GM23338 (cell line): Measurements from ENCODE around the gene RAD54L. TPM values are rescaled to one million over a fixed set of nuclear protein-coding genes. Genes with fewer than 3 reads are reported as not detected.

Source experiments
- ATAC-seq: fragments of 200-7000 bp; cut with Tn5 transposase; 3 replicates; pipeline ENCODE4 v1.9.1; 2020
- DNase-seq: peaks from one replicate; pipeline ENCODE4 v3.0.0-alpha.2; 2015; ENCODE audit warnings: low spot score
- H2AFZ ChIP-seq: fragments of 200-600 bp; sonication (generic); 2 replicates; pipeline ENCODE4 v1.8.0; 2016; ENCODE audit warnings: antibody characterized with exemption, mild to moderate bottlenecking, moderate library complexity
- H3F3A ChIP-seq: fragments of 200-600 bp; sonication (generic); replicated peaks from 2 replicates; pipeline ENCODE4 v1.8.0; 2017; ENCODE audit warnings: antibody characterized with exemption, mixed run types, low read depth
- H3K27ac ChIP-seq: fragments of 200-600 bp; sonication (generic); 2 replicates; pipeline ENCODE4 v1.6.1; 2016; ENCODE audit warnings: low read depth
- H3K27me3 ChIP-seq: fragments of 200-600 bp; sonication (generic); 2 replicates; pipeline ENCODE4 v1.8.0; 2016; ENCODE audit warnings: mild to moderate bottlenecking, mixed run types, moderate library complexity; ENCODE audit not compliant: insufficient read depth
- H3K36me3 ChIP-seq: fragments of 200-600 bp; sonication (generic); 2 replicates; pipeline ENCODE4 v1.8.0; 2016; ENCODE audit warnings: mild to moderate bottlenecking; ENCODE audit not compliant: insufficient read depth
- H3K4me1 ChIP-seq: fragments of 200-600 bp; sonication (generic); 2 replicates; pipeline ENCODE4 v1.8.0; 2016; ENCODE audit warnings: mild to moderate bottlenecking, moderate library complexity; ENCODE audit not compliant: insufficient read depth
- H3K4me2 ChIP-seq: fragments of 200-600 bp; sonication (generic); 2 replicates; pipeline ENCODE4 v1.7.1; 2017; ENCODE audit warnings: mixed run types
- H3K4me3 ChIP-seq: fragments of 200-600 bp; sonication (generic); 2 replicates; pipeline ENCODE4 v1.6.1; 2016; ENCODE audit warnings: mixed run types
- H3K79me2 ChIP-seq: fragments of 200-600 bp; sonication (generic); replicated peaks from 2 replicates; pipeline ENCODE4 v1.8.0; 2017; ENCODE audit warnings: mild to moderate bottlenecking; ENCODE audit not compliant: insufficient read depth
- H3K9me2 ChIP-seq: fragments of 200-600 bp; sonication (generic); 2 replicates; pipeline ENCODE4 v1.8.0; 2017; ENCODE audit not compliant: insufficient read depth
- H4K20me1 ChIP-seq: fragments of 200-600 bp; sonication (generic); replicated peaks from 2 replicates; pipeline ENCODE4 v1.8.0; 2017; ENCODE audit warnings: mild to moderate bottlenecking; ENCODE audit not compliant: insufficient read depth
- H3K27ac Mint-ChIP-seq: 2 replicates; pipeline ENCODE4 v1.8.0; 2020; ENCODE audit warnings: inconsistent platforms, mild to moderate bottlenecking, moderate library complexity, mixed read lengths
- H3K27me3 Mint-ChIP-seq: 3 replicates; pipeline ENCODE4 v1.8.0; 2022; ENCODE audit warnings: low read depth, mild to moderate bottlenecking, moderate library complexity, mixed read lengths, inconsistent platforms; ENCODE audit not compliant: insufficient read depth, poor library complexity
- H3K36me3 Mint-ChIP-seq: 3 replicates; pipeline ENCODE4 v1.8.0; 2021; ENCODE audit warnings: low read depth, mild to moderate bottlenecking, inconsistent platforms, moderate library complexity, mixed read lengths
- H3K4me1 Mint-ChIP-seq: 3 replicates; pipeline ENCODE4 v1.8.0; 2020; ENCODE audit warnings: mild to moderate bottlenecking, inconsistent platforms, mixed read lengths
- H3K4me3 Mint-ChIP-seq: 3 replicates; pipeline ENCODE4 v1.8.0; 2021; ENCODE audit warnings: moderate library complexity, mild to moderate bottlenecking, inconsistent platforms, mixed read lengths
- H3K9me3 Mint-ChIP-seq: 3 replicates; pipeline ENCODE4 v1.8.0; 2020; ENCODE audit warnings: moderate library complexity, mild to moderate bottlenecking, inconsistent platforms, mixed read lengths
- CREB1 ChIP-seq: fragments of 250-450 bp; sonication (Bioruptor Pico); IDR thresholded peaks from 2 replicates; pipeline ENCODE4 v1.5.0; 2020; ENCODE audit warnings: low read depth, mild to moderate bottlenecking, moderate library complexity
- EZH2 ChIP-seq: fragments of 200-600 bp; sonication (generic); IDR thresholded peaks from one replicate; pipeline ENCODE4 v1.8.0; 2017; ENCODE audit warnings: antibody characterized with exemption, mild to moderate bottlenecking, low read depth; ENCODE audit not compliant: unreplicated experiment
- EZH2phosphoT487 ChIP-seq: fragments of 200-600 bp; sonication (generic); IDR thresholded peaks from one replicate; pipeline ENCODE4 v1.8.1; 2018; ENCODE audit warnings: antibody characterized with exemption; ENCODE audit not compliant: unreplicated experiment
- JUNB ChIP-seq: IDR thresholded peaks from one replicate; pipeline ENCODE4 v1.6.1; 2016; ENCODE audit warnings: antibody characterized with exemption; ENCODE audit not compliant: unreplicated experiment
- NANOG ChIP-seq: IDR thresholded peaks from 2 replicates; pipeline ENCODE4 v1.6.1; 2016; ENCODE audit warnings: antibody characterized with exemption, borderline replicate concordance
- POLR2AphosphoS5 ChIP-seq: IDR thresholded peaks from 2 replicates; pipeline ENCODE4 v1.6.1; 2016; ENCODE audit warnings: antibody characterized with exemption, low read depth
- REST ChIP-seq: IDR thresholded peaks from one replicate; pipeline ENCODE4 v1.6.1; 2018; ENCODE audit warnings: antibody characterized with exemption; ENCODE audit not compliant: unreplicated experiment
- ZNF114 ChIP-seq: fragments of 250-450 bp; sonication (Bioruptor Pico); IDR thresholded peaks from 2 replicates; pipeline ENCODE4 v1.5.0; 2020; ENCODE audit warnings: mild to moderate bottlenecking, moderate library complexity
- ZNF331 ChIP-seq: fragments of 250-450 bp; sonication (Bioruptor Pico); IDR thresholded peaks from 2 replicates; pipeline ENCODE4 v1.5.0; 2020; ENCODE audit warnings: low read depth, mild to moderate bottlenecking, moderate library complexity
- polyA plus RNA-seq: library from polyadenylated mRNA; unstranded; fragments of >200 nt; fragmentation: Nextera tagmentation; extraction: Ambion mirVana; gene quantifications from 2 replicates; pipeline ENCODE4 v1.2.1, GENCODE V29; 2016
- total RNA-seq: library from RNA; depleted of rRNA; stranded (reverse); fragments of >200 nt; shearing (Covaris generic); gene quantifications from 2 replicates; pipeline ENCODE4 v1.2.3, GENCODE V29; 2014
- TF ChIP-seq, protein P1 (sequence below), 2 experiments: fragments of 200-600 bp in 1 of 2; sonication (generic) in 1 of 2; conservative IDR thresholded peaks; 2 replicates each; pipeline versions ENCODE4 v1.5.1 to v1.6.1; 2016 to 2017; ENCODE audit warnings: antibody characterized with exemption in 2 of 2, low read depth in 2 of 2, mild to moderate bottlenecking in 2 of 2, moderate library complexity in 1 of 2
- TF ChIP-seq, protein P2 (sequence below): IDR thresholded peaks from 2 replicates; pipeline ENCODE4 v1.6.1; 2016; ENCODE audit warnings: antibody characterized with exemption

The RAD54L gene
- total and polyA plus RNA-seq, 2 experiments from 2014 or later: 26.4 to 48.1 TPM

- Histone ChIP-seq H3K27ac (no peak overlapping the region), H3K4me3 (no peak overlapping the region), H3K4me1 (no peaks in the 10 kb centered on the region), H3K9me2 (no peaks in the 10 kb centered on the region), H3F3A (peaks cover 18% of the 10 kb centered on the region; the same call in 1 of the 2 replicates), H3K4me2 (no peak overlapping the region), H3K79me2 (no peaks in the 10 kb centered on the region), H3K36me3 (peaks cover 30% of the 10 kb centered on the region), H3K27me3 (no peaks in the 10 kb centered on the region), H4K20me1 (peaks cover 4% of the 10 kb centered on the region), H2AFZ (no peak overlapping the region)
- no peak overlapping the region for H3K4me3 Mint-ChIP-seq
- no peaks in the 10 kb centered on the region for H3K9me3 Mint-ChIP-seq
- no peak overlapping the region for H3K27ac Mint-ChIP-seq
- ATAC-seq (no peak), DNase-seq (no peak)
- peaks cover 2% of the 10 kb centered on the region for H3K4me1 Mint-ChIP-seq
- TF ChIP-seq, protein P1, sequence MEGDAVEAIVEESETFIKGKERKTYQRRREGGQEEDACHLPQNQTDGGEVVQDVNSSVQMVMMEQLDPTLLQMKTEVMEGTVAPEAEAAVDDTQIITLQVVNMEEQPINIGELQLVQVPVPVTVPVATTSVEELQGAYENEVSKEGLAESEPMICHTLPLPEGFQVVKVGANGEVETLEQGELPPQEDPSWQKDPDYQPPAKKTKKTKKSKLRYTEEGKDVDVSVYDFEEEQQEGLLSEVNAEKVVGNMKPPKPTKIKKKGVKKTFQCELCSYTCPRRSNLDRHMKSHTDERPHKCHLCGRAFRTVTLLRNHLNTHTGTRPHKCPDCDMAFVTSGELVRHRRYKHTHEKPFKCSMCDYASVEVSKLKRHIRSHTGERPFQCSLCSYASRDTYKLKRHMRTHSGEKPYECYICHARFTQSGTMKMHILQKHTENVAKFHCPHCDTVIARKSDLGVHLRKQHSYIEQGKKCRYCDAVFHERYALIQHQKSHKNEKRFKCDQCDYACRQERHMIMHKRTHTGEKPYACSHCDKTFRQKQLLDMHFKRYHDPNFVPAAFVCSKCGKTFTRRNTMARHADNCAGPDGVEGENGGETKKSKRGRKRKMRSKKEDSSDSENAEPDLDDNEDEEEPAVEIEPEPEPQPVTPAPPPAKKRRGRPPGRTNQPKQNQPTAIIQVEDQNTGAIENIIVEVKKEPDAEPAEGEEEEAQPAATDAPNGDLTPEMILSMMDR (conservative IDR thresholded peaks at IDR 0.05; ENCODE audit: low read depth in 2 of 2): no peak
- H3K36me3 Mint-ChIP-seq: peaks cover 62% of the 10 kb centered on the region
- peaks cover 9% of the 10 kb centered on the region for H3K27me3 Mint-ChIP-seq
Observed at GRCh38 chr1:46280092-46280491, 32.5 kb downstream of the RAD54L start.

DNA sequence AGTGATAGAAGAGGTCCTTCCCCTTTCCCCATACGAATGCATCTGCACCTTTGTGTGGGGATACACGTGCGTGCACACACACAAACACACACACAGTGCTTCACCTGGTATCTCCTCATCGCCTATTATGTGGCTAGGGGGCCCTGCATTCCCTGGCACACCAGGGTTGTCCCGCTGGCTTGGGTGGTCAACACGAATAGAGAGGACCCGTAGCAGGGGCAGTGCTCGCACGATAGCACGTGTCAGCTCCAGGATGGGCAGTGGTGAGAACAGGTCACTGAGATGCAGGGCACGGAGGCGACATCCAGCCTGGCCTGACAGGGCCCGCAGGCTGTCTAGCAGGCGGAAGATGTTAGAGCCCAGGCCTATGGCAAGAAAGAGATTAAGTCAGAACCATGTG lies 33.5 kb downstream of the RAD54L start:
- Mint-ChIP-seq H3K27me3 (peaks cover 13% of the 10 kb centered on the region), H3K27ac (no peak overlapping the region), H3K9me3 (no peaks in the 10 kb centered on the region), H3K36me3 (peaks cover 62% of the 10 kb centered on the region), H3K4me1 (peaks cover 9% of the 10 kb centered on the region), H3K4me3 (no peak overlapping the region)
- H3F3A ChIP-seq: peaks cover 25% of the 10 kb centered on the region; the same call in 1 of the 2 replicates
- no peak overlapping the region for H3K4me3 ChIP-seq
- no peaks in the 10 kb centered on the region for H3K27me3 ChIP-seq
- H2AFZ ChIP-seq: no peak overlapping the region
- H3K4me1 ChIP-seq: no peaks in the 10 kb centered on the region
- TF ChIP-seq POLR2AphosphoS5: peak; percentile 43; the same call in 1 of the 2 replicates
- TF ChIP-seq NANOG: no peak
- H3K4me2 ChIP-seq: no peak overlapping the region
- H3K79me2 ChIP-seq: no peaks in the 10 kb centered on the region
- H3K27ac ChIP-seq: no peak overlapping the region
- no peaks in the 10 kb centered on the region for H3K9me2 ChIP-seq
- ATAC-seq (no peak), DNase-seq (no peak)
- peaks cover 4% of the 10 kb centered on the region for H4K20me1 ChIP-seq
- H3K36me3 ChIP-seq: peaks cover 24% of the 10 kb centered on the region

- peaks cover 4% of the 10 kb centered on the region for H4K20me1 ChIP-seq
- H3K27me3 ChIP-seq: no peaks in the 10 kb centered on the region
- H3F3A ChIP-seq: peaks cover 23% of the 10 kb centered on the region; the same call in 1 of the 2 replicates
- no peak overlapping the region for H2AFZ ChIP-seq
- no peaks in the 10 kb centered on the region for H3K79me2 ChIP-seq
- no peaks in the 10 kb centered on the region for H3K9me2 ChIP-seq
- Mint-ChIP-seq H3K36me3 (peaks cover 49% of the 10 kb centered on the region), H3K4me1 (peaks cover 18% of the 10 kb centered on the region), H3K4me3 (no peak overlapping the region), H3K27me3 (peaks cover 14% of the 10 kb centered on the region), H3K27ac (no peak overlapping the region), H3K9me3 (no peaks in the 10 kb centered on the region)
- H3K4me1 ChIP-seq: 0 out of 2 replicates have a peak, but pooled peaks cover 5% of the 10 kb centered on the region
- H3K27ac ChIP-seq: peak overlapping the region; percentile 30; the same call in 1 of the 2 replicates
- H3K4me2 ChIP-seq: no peak overlapping the region
- H3K4me3 ChIP-seq: no peak overlapping the region
- ATAC-seq: no peak
- no peak for DNase-seq
- peaks cover 1% of the 10 kb centered on the region for H3K36me3 ChIP-seq
- no peak for TF ChIP-seq ZNF331 (CRISPR knock-in tag)
- no peak for TF ChIP-seq REST
- TF ChIP-seq POLR2AphosphoS5: no peak
- no peak for TF ChIP-seq EZH2
- TF ChIP-seq JUNB: no peak
- TF ChIP-seq, protein P2, sequence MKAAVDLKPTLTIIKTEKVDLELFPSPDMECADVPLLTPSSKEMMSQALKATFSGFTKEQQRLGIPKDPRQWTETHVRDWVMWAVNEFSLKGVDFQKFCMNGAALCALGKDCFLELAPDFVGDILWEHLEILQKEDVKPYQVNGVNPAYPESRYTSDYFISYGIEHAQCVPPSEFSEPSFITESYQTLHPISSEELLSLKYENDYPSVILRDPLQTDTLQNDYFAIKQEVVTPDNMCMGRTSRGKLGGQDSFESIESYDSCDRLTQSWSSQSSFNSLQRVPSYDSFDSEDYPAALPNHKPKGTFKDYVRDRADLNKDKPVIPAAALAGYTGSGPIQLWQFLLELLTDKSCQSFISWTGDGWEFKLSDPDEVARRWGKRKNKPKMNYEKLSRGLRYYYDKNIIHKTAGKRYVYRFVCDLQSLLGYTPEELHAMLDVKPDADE: no peak
- TF ChIP-seq NANOG: no peak
- no peak for TF ChIP-seq EZH2phosphoT487
- no peak for TF ChIP-seq ZNF114 (CRISPR knock-in tag)
- TF ChIP-seq CREB1 (CRISPR knock-in tag): no peak
- TF ChIP-seq, protein P1 (conservative IDR thresholded peaks at IDR 0.05; ENCODE audit: low read depth in 2 of 2): no peak
Observed at GRCh38 chr1:46284058-46284457, 36.5 kb downstream of the RAD54L start.
